CD8-positive, alpha-beta memory T cell (primary cell): ENCODE measurements around the gene TMED4. TPM values are rescaled to one million over a fixed set of nuclear protein-coding genes. Genes with fewer than 3 reads are reported as not detected.
A peak's percentile ranks its signal among the peaks of the same experiment; 100 is the strongest.

Source experiments
- CTCF ChIA-PET: fragments of 350-600 bp; sonication (Branson Sonifier 250); formaldehyde crosslinking; loops from one replicate; lab custom pipeline; 2021; ENCODE audit warnings: antibody characterized with exemption; lab: Charles Lee
- POLR2A ChIA-PET: fragments of 350-600 bp; sonication (Branson Sonifier 250); formaldehyde crosslinking; loops from one replicate; lab custom pipeline; 2021; ENCODE audit warnings: antibody characterized with exemption; lab: Charles Lee
- DNase-seq, 5 donors: peaks; one replicate each; pipeline versions ENCODE4 v3.0.0 to v3.0.0-alpha.2; 2020 to 2022; ENCODE audit warnings: mixed read lengths in 1 of 5
- H3K27ac ChIP-seq: one replicate; pipeline ENCODE4 v1.7.0; 2013; ENCODE audit warnings: low read depth, mild to moderate bottlenecking, low read length, moderate library complexity
- H3K27me3 ChIP-seq: 2 replicates; pipeline ENCODE4 v1.7.0; 2013; ENCODE audit warnings: low read length, mild to moderate bottlenecking; ENCODE audit not compliant: insufficient read depth, poor library complexity, severe bottlenecking
- H3K36me3 ChIP-seq: 2 replicates; pipeline ENCODE4 v1.7.0; 2013; ENCODE audit warnings: mild to moderate bottlenecking, low read length, moderate library complexity; ENCODE audit not compliant: insufficient read depth
- H3K4me1 ChIP-seq: 2 replicates; pipeline ENCODE4 v1.7.0; 2013; ENCODE audit warnings: mild to moderate bottlenecking, low read length, moderate library complexity; ENCODE audit not compliant: insufficient read depth
- H3K4me3 ChIP-seq: 2 replicates; pipeline ENCODE4 v1.7.0; 2013; ENCODE audit warnings: mild to moderate bottlenecking, low read length
- H3K9me3 ChIP-seq: 2 replicates; pipeline ENCODE4 v1.7.0; 2013; ENCODE audit warnings: mild to moderate bottlenecking, low read length
- H3K27ac Mint-ChIP-seq, 8 donors: one replicate each; pipeline ENCODE4 v1.8.0; 2020 to 2021; ENCODE audit warnings: mixed read lengths in 8 of 8, mild to moderate bottlenecking in 6 of 8, inconsistent platforms in 3 of 8, moderate library complexity in 3 of 8
- H3K27me3 Mint-ChIP-seq, 2 donors: one replicate each; pipeline ENCODE4 v1.8.0; 2020 to 2021; ENCODE audit warnings: mixed read lengths in 2 of 2, mild to moderate bottlenecking in 1 of 2, moderate library complexity in 1 of 2
- H3K36me3 Mint-ChIP-seq, 3 donors: one replicate each; pipeline ENCODE4 v1.8.0; 2020 to 2021; ENCODE audit warnings: mixed read lengths in 3 of 3, inconsistent platforms in 1 of 3, mild to moderate bottlenecking in 1 of 3
- H3K4me1 Mint-ChIP-seq, 3 donors: one replicate each; pipeline ENCODE4 v1.8.0; 2020 to 2021; ENCODE audit warnings: mixed read lengths in 3 of 3, inconsistent platforms in 1 of 3, mild to moderate bottlenecking in 1 of 3
- H3K4me3 Mint-ChIP-seq, 7 donors: one replicate each; pipeline ENCODE4 v1.8.0; 2020 to 2021; ENCODE audit warnings: mixed read lengths in 7 of 7, mild to moderate bottlenecking in 6 of 7, moderate library complexity in 4 of 7, inconsistent platforms in 2 of 7
- H3K9me3 Mint-ChIP-seq, 5 donors: one replicate each; pipeline ENCODE4 v1.8.0; 2020 to 2022; ENCODE audit warnings: mixed read lengths in 5 of 5, mild to moderate bottlenecking in 3 of 5, moderate library complexity in 2 of 5, inconsistent platforms in 1 of 5
- polyA plus RNA-seq: library from polyadenylated mRNA; unstranded; fragments of 300-500 nt; fragmentation: Illumina TruSeq; gene quantifications from one replicate; pipeline ENCODE4 v1.2.3, GENCODE V29; 2021
- total RNA-seq, 2 experiments: library from RNA; stranded (reverse); gene quantifications; one replicate each; pipeline ENCODE4 v1.2.3, GENCODE V29; 2021

Gene TMED4
- total and polyA plus RNA-seq, 3 experiments from 2014 or later = 78.8 to 84.3 (median 80.5) TPM

GRCh38 chr7:44616545-44616944 is 34.5 kb upstream of the TMED4 start:
- CTCF ChIA-PET = interaction anchor here (1.1 to 1.4 kb wide), 2 partner anchors 15 to 40 kb away, joined by 3 to 9 read pairs; no protein-coding TSS in a partner anchor

DNA sequence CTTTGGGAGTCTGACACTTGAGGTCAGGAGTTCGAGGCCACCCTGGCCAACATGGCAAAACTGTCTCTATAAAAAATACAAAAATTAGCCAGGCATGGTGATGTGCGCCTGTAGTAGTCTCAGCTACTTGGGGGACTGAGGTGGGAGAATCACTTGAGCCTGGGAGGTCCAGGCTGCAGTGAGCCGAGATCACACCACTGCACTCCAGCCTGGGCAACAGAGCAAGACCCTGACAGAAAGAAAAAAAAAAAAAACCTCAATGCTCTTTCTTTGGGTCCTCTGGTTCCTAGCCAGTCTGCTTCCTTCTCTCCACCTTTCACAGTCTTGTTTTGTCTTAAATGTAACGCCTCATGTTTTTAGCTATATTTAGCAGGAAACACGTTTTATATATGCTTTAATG is 33.8 kb upstream of the TMED4 start:
- Mint-ChIP-seq H3K4me1 (peaks cover 66 to 82% (median 73%) of the 10 kb centered on the region in 3 donors), H3K4me3 (peak overlapping the region in 5 of 7 donors; percentile 44 to 63 (median 46)), H3K27ac (peak overlapping the region; percentile 29 to 94 (median 80)), H3K36me3 (peaks cover 3 to 37% (median 8%) of the 10 kb centered on the region in 3 donors), H3K27me3 (no peaks in the 10 kb centered on the region), H3K9me3 (no peaks in the 10 kb centered on the region)
- CTCF ChIA-PET = interaction anchor here (1.0 to 1.1 kb wide), 2 partner anchors 23 to 40 kb away, joined by 3 read pairs; no protein-coding TSS in a partner anchor
- no peak for DNase-seq
- Histone ChIP-seq H3K27me3 (no peaks in the 10 kb centered on the region), H3K4me1 (peaks cover 48% of the 10 kb centered on the region), H3K27ac (no peak overlapping the region), H3K4me3 (no peak overlapping the region), H3K36me3 (no peaks in the 10 kb centered on the region), H3K9me3 (no peaks in the 10 kb centered on the region)
- POLR2A ChIA-PET = no interaction called here

More at GRCh38 chr7:44616545-44616944, 34.5 kb upstream of the TMED4 start:
- Histone ChIP-seq H3K4me1 (peaks cover 48% of the 10 kb centered on the region), H3K36me3 (no peaks in the 10 kb centered on the region), H3K27ac (no peak overlapping the region), H3K27me3 (no peaks in the 10 kb centered on the region), H3K4me3 (no peak overlapping the region), H3K9me3 (no peaks in the 10 kb centered on the region)
- DNase-seq = no peak
- Mint-ChIP-seq H3K27me3 (no peaks in the 10 kb centered on the region), H3K4me1 (peaks cover 72 to 87% (median 81%) of the 10 kb centered on the region in 3 donors), H3K27ac (peak overlapping the region in 2 of 8 donors; percentile 61 to 82), H3K4me3 (no peak overlapping the region), H3K9me3 (no peaks in the 10 kb centered on the region), H3K36me3 (peaks cover 3 to 40% (median 11%) of the 10 kb centered on the region in 3 donors)
- POLR2A ChIA-PET = interaction anchor here (1.2 kb wide), 1 partner anchor 10 kb away, joined by 5 read pairs; the partner anchor contains the start of gene OGDH

DNA sequence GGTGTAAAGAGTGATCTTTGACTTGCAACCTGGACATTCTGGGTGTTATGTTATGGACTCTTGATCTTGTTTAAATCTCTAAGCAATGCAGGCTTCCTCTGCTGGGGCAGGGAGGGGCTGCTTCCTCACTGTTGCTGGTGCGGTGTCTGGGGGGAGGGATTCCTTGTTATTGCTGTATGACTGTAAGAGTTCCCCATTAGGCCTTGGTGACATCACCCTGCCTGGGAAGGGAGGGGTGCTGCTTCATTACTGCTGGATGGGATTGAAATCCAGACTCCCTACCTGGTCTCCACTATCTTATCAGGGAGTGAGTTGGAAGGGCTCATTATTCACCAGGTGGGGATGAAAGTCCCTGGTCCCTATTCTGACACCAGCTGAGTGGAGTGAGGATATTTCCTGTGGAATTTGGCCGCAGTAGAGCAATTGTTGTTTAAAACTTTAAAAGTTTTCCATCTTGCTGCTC is 33.1 kb upstream of the TMED4 start:
- peaks cover 60 to 82% (median 69%) of the 10 kb centered on the region in 3 donors for H3K4me1 Mint-ChIP-seq
- ChIA-PET POLR2A (no interaction called here), CTCF (interaction anchor here (0.6 to 1.0 kb wide), 2 partner anchors 8 to 24 kb away, joined by 3 read pairs; no protein-coding TSS in a partner anchor)
- H3K27ac Mint-ChIP-seq = peak overlapping the region; percentile 61 to 94 (median 88)
- no peaks in the 10 kb centered on the region for H3K9me3 Mint-ChIP-seq
- peaks cover 3 to 33% (median 8%) of the 10 kb centered on the region in 3 donors for H3K36me3 Mint-ChIP-seq
- DNase-seq = no peak
- no peaks in the 10 kb centered on the region for H3K27me3 Mint-ChIP-seq
- no peaks in the 10 kb centered on the region for H3K9me3 ChIP-seq
- H3K27ac ChIP-seq = no peak overlapping the region
- H3K4me3 ChIP-seq = no peak overlapping the region
- H3K4me1 ChIP-seq = peaks cover 49% of the 10 kb centered on the region
- H3K36me3 ChIP-seq = no peaks in the 10 kb centered on the region
- H3K27me3 ChIP-seq = no peaks in the 10 kb centered on the region
- H3K4me3 Mint-ChIP-seq = peak overlapping the region in 6 of 7 donors; percentile 13 to 63 (median 43)

- Histone ChIP-seq H3K4me3 (no peak overlapping the region), H3K27ac (no peak overlapping the region), H3K27me3 (no peaks in the 10 kb centered on the region), H3K36me3 (no peaks in the 10 kb centered on the region), H3K4me1 (peaks cover 31% of the 10 kb centered on the region), H3K9me3 (no peaks in the 10 kb centered on the region)
- POLR2A ChIA-PET = interaction anchor here (0.7 kb wide), 2 partner anchors 11 to 16 kb away, joined by 3 to 4 read pairs; no protein-coding TSS in a partner anchor
- peak overlapping the region in 4 of 7 donors; percentile 3 to 80 (median 48) for H3K4me3 Mint-ChIP-seq
- H3K36me3 Mint-ChIP-seq = peaks cover 0 to 27% (median 6%) of the 10 kb centered on the region in 3 donors
- H3K27ac Mint-ChIP-seq = peak overlapping the region; percentile 26 to 92 (median 66)
- no peak for DNase-seq
- peaks cover 0 to 5% of the 10 kb centered on the region in 2 donors for H3K27me3 Mint-ChIP-seq
- peaks cover 55 to 79% (median 63%) of the 10 kb centered on the region in 3 donors for H3K4me1 Mint-ChIP-seq
- no peaks in the 10 kb centered on the region for H3K9me3 Mint-ChIP-seq
- CTCF ChIA-PET = interaction anchor here (0.8 kb wide), 1 partner anchor 11 kb away, joined by 4 read pairs; no protein-coding TSS in a partner anchor
These were observed 27.8 kb upstream of the TMED4 start for GRCh38 chr7:44609829-44610228.

DNA sequence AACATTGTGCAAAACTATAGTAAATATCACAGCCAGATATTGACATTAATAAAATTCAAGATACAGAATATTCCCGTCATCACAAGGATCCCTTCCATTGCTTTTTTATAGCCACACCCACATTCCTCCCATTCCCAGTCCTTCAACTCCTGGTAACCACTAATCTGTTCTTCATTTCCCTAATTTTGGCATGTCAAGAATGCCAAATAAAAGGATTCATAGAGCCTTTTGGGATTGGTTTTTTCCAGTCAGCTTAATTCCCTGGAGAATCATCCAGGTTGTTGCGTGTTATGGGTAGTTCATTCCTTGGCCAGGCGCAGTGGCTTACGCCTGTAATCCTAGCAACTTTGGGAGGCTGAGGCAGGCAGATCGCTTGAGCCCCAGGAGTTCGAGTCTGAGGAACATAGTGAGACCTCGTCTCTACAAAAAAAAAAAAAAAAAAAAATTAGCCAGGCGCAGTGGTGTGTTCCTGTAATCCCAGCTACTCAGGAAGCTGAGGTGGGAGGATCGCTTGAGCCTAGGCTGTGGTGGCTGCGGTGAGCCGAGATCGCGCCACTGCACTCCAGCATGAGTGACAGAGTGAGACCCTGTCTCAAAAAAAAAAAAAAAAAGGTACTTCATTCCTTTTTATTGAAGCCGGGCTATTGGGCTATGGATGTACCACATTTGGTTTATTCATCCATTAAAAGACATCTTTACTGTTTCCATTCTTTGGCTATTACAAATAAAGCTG is 27.1 kb upstream of the TMED4 start:
- no peaks in the 10 kb centered on the region for H3K36me3 ChIP-seq
- Mint-ChIP-seq H3K27ac (peak overlapping the region; percentile 41 to 92 (median 62)), H3K4me1 (peaks cover 49 to 73% (median 55%) of the 10 kb centered on the region in 3 donors), H3K36me3 (peaks cover 0 to 22% (median 3%) of the 10 kb centered on the region in 3 donors), H3K9me3 (no peaks in the 10 kb centered on the region), H3K4me3 (peak overlapping the region; percentile 33 to 86 (median 56)), H3K27me3 (peaks cover 0 to 5% of the 10 kb centered on the region in 2 donors)
- POLR2A ChIA-PET = interaction anchor here (0.7 to 1.1 kb wide), 2 partner anchors 17 to 22 kb away, joined by 3 to 4 read pairs; no protein-coding TSS in a partner anchor
- H3K4me1 ChIP-seq = peaks cover 23% of the 10 kb centered on the region
- DNase-seq = peak in 2 of 5 donors; percentile 14 to 27
- no peak overlapping the region for H3K4me3 ChIP-seq
- H3K27ac ChIP-seq = no peak overlapping the region
- H3K9me3 ChIP-seq = no peaks in the 10 kb centered on the region
- H3K27me3 ChIP-seq = no peaks in the 10 kb centered on the region
- CTCF ChIA-PET = interaction anchor here (0.8 to 4.0 kb wide), 2 partner anchors 11 to 23 kb away, joined by 4 to 24 read pairs; no protein-coding TSS in a partner anchor

- no peaks in the 10 kb centered on the region for H3K36me3 ChIP-seq
- H3K4me1 Mint-ChIP-seq = peaks cover 45 to 63% (median 53%) of the 10 kb centered on the region in 3 donors
- ChIA-PET POLR2A (interaction anchor here (0.9 to 4.3 kb wide), 20 partner anchors 10 to 446 kb away, joined by 3 to 126 read pairs (median 4); partner anchors contain the start of genes DDX56, H2AZ2, PURB and TMED4), CTCF (interaction anchor here (0.9 to 4.0 kb wide), 10 partner anchors 17 to 240 kb away, joined by 3 to 26 read pairs (median 4); partner anchors contain the start of genes H2AZ2 and TMED4)
- peak in 1 of 5 donors; percentile 10 for DNase-seq
- H3K27ac Mint-ChIP-seq = peak overlapping the region; percentile 96 to 100 (median 99)
- no peaks in the 10 kb centered on the region for H3K9me3 Mint-ChIP-seq
- peaks cover 0 to 22% (median 3%) of the 10 kb centered on the region in 3 donors for H3K36me3 Mint-ChIP-seq
- H3K9me3 ChIP-seq = no peaks in the 10 kb centered on the region
- H3K27me3 Mint-ChIP-seq = peaks cover 0 to 5% of the 10 kb centered on the region in 2 donors
- H3K4me1 ChIP-seq = peaks cover 23% of the 10 kb centered on the region
- peak overlapping the region; percentile 97 for H3K27ac ChIP-seq
- H3K4me3 Mint-ChIP-seq = peak overlapping the region; percentile 93 to 99 (median 97)
- H3K27me3 ChIP-seq = no peaks in the 10 kb centered on the region
- H3K4me3 ChIP-seq = peak overlapping the region; percentile 72
These were observed 25.4 kb upstream of the TMED4 start for GRCh38 chr7:44607141-44608068.
